Loucy (cell line): ENCODE results near the gene CELSR1.

ENCODE experiments used
- H2AFZ ChIP-seq: fragments of 200-600 bp; sonication (generic); 2 replicates; pipeline ENCODE4 v1.6.0; 2016; ENCODE audit warnings: antibody characterized with exemption, mild to moderate bottlenecking, low read length, moderate library complexity
- H3F3A ChIP-seq: fragments of 200-600 bp; 2 replicates; pipeline ENCODE4 v1.6.0; 2016; ENCODE audit warnings: antibody characterized with exemption, low read depth, mild to moderate bottlenecking
- H3K27me3 ChIP-seq: fragments of 200-600 bp; sonication (generic); 2 replicates; pipeline ENCODE4 v1.6.1; 2014; ENCODE audit warnings: low read length, mild to moderate bottlenecking; ENCODE audit not compliant: insufficient read depth, poor library complexity, severe bottlenecking
- H3K36me3 ChIP-seq: fragments of 200-600 bp; sonication (generic); 2 replicates; pipeline ENCODE4 v1.6.1; 2016; ENCODE audit warnings: low read length; ENCODE audit not compliant: insufficient read depth
- H3K4me1 ChIP-seq: fragments of 200-600 bp; sonication (generic); 2 replicates; pipeline ENCODE4 v1.5.1; 2014; ENCODE audit warnings: low read length, mild to moderate bottlenecking; ENCODE audit not compliant: insufficient read depth, poor library complexity, severe bottlenecking
- H3K4me2 ChIP-seq: fragments of 200-600 bp; sonication (generic); 2 replicates; pipeline ENCODE4 v1.6.0; 2014; ENCODE audit warnings: antibody characterized with exemption, low read length, low read depth, mild to moderate bottlenecking; ENCODE audit not compliant: poor library complexity, severe bottlenecking
- H3K4me3 ChIP-seq: fragments of 200-600 bp; sonication (generic); 2 replicates; pipeline ENCODE4 v1.5.1; 2014; ENCODE audit warnings: low read length, mild to moderate bottlenecking, mixed read lengths; ENCODE audit not compliant: poor library complexity, severe bottlenecking
- H3K79me2 ChIP-seq: fragments of 200-600 bp; sonication (generic); 2 replicates; pipeline ENCODE4 v1.6.1; 2014; ENCODE audit warnings: low read length; ENCODE audit not compliant: insufficient read depth
- H3K9ac ChIP-seq: fragments of 200-600 bp; sonication (generic); 2 replicates; pipeline ENCODE4 v1.6.0; 2014; ENCODE audit warnings: mild to moderate bottlenecking, low read depth, low read length, moderate library complexity; ENCODE audit not compliant: poor library complexity, severe bottlenecking
- H3K9me2 ChIP-seq: fragments of 200-600 bp; sonication (generic); replicated peaks from 2 replicates; pipeline ENCODE4 v1.6.1; 2016; ENCODE audit warnings: low read depth, low read length, mixed read lengths
- H3K9me3 ChIP-seq: fragments of 200-600 bp; sonication (generic); 2 replicates; pipeline ENCODE4 v1.6.1; 2014; ENCODE audit warnings: mild to moderate bottlenecking, antibody characterized with exemption, low read length, low read depth; ENCODE audit not compliant: insufficient read depth
- H4K20me1 ChIP-seq: fragments of 200-600 bp; sonication (generic); 2 replicates; pipeline ENCODE4 v1.6.0; 2014; ENCODE audit warnings: antibody characterized with exemption, low read length, mild to moderate bottlenecking; ENCODE audit not compliant: insufficient read depth, poor library complexity, severe bottlenecking
- CTCF ChIP-seq: fragments of 200-600 bp; sonication (generic); conservative IDR thresholded peaks from 2 replicates; pipeline ENCODE4 v1.5.1; 2014; ENCODE audit warnings: mild to moderate bottlenecking, antibody characterized with exemption, low read length
- EZH2phosphoT487 ChIP-seq: fragments of 200-600 bp; IDR thresholded peaks from 2 replicates; pipeline ENCODE4 v1.6.1; 2018; ENCODE audit warnings: antibody characterized with exemption, mild to moderate bottlenecking, moderate library complexity, borderline replicate concordance

Gene CELSR1

GRCh38 chr22:46328797-46329196, 208.6 kb downstream of the CELSR1 start:
- H3K9ac ChIP-seq, result no peak overlapping the region
- H3K4me3 ChIP-seq, result no peak overlapping the region
- no peaks in the 10 kb centered on the region for H3F3A ChIP-seq
- no peak overlapping the region for H2AFZ ChIP-seq
- H3K79me2 ChIP-seq, result no peaks in the 10 kb centered on the region
- H3K27me3 ChIP-seq, result no peaks in the 10 kb centered on the region
- H3K9me3 ChIP-seq, result no peaks in the 10 kb centered on the region
- peaks cover 2% of the 10 kb centered on the region for H4K20me1 ChIP-seq
- no peak overlapping the region for H3K4me2 ChIP-seq
- no peaks in the 10 kb centered on the region for H3K9me2 ChIP-seq
- no peak for TF ChIP-seq EZH2phosphoT487
- no peak for TF ChIP-seq CTCF
- no peaks in the 10 kb centered on the region for H3K4me1 ChIP-seq
- H3K36me3 ChIP-seq, result peaks cover 96% of the 10 kb centered on the region; the same call in 1 of the 2 replicates

GRCh38 chr22:46327691-46328465, 209.5 kb downstream of the CELSR1 start:
- no peaks in the 10 kb centered on the region for H3F3A ChIP-seq
- peaks cover 98% of the 10 kb centered on the region; the same call in 1 of the 2 replicates for H3K36me3 ChIP-seq
- H4K20me1 ChIP-seq, result peaks cover 2% of the 10 kb centered on the region
- H3K9ac ChIP-seq, result no peak overlapping the region
- TF ChIP-seq CTCF (no peak), EZH2phosphoT487 (no peak)
- H3K79me2 ChIP-seq, result peaks cover 2% of the 10 kb centered on the region; the same call in 1 of the 2 replicates
- H3K9me2 ChIP-seq, result no peaks in the 10 kb centered on the region
- H3K9me3 ChIP-seq, result no peaks in the 10 kb centered on the region
- H3K4me2 ChIP-seq, result no peak overlapping the region
- no peaks in the 10 kb centered on the region for H3K27me3 ChIP-seq
- no peaks in the 10 kb centered on the region for H3K4me1 ChIP-seq
- H2AFZ ChIP-seq, result no peak overlapping the region
- H3K4me3 ChIP-seq, result no peak overlapping the region

- Histone ChIP-seq H3K9me3 (no peaks in the 10 kb centered on the region), H3K4me1 (no peaks in the 10 kb centered on the region), H3K9ac (no peak overlapping the region), H3K9me2 (no peaks in the 10 kb centered on the region), H3K36me3 (peaks cover 96% of the 10 kb centered on the region; the same call in 1 of the 2 replicates), H3K27me3 (no peaks in the 10 kb centered on the region), H3K4me2 (no peak overlapping the region), H3K79me2 (peaks cover 14% of the 10 kb centered on the region; the same call in 1 of the 2 replicates), H3K4me3 (no peak overlapping the region), H3F3A (no peaks in the 10 kb centered on the region), H2AFZ (no peak overlapping the region), H4K20me1 (peaks cover 5% of the 10 kb centered on the region)
- TF ChIP-seq CTCF (no peak), EZH2phosphoT487 (no peak)
These were observed 211.2 kb downstream of the CELSR1 start for GRCh38 chr22:46326066-46326680.
